Measurements from ENCODE around the gene ARHGAP23.

ARHGAP23 gene

DNA sequence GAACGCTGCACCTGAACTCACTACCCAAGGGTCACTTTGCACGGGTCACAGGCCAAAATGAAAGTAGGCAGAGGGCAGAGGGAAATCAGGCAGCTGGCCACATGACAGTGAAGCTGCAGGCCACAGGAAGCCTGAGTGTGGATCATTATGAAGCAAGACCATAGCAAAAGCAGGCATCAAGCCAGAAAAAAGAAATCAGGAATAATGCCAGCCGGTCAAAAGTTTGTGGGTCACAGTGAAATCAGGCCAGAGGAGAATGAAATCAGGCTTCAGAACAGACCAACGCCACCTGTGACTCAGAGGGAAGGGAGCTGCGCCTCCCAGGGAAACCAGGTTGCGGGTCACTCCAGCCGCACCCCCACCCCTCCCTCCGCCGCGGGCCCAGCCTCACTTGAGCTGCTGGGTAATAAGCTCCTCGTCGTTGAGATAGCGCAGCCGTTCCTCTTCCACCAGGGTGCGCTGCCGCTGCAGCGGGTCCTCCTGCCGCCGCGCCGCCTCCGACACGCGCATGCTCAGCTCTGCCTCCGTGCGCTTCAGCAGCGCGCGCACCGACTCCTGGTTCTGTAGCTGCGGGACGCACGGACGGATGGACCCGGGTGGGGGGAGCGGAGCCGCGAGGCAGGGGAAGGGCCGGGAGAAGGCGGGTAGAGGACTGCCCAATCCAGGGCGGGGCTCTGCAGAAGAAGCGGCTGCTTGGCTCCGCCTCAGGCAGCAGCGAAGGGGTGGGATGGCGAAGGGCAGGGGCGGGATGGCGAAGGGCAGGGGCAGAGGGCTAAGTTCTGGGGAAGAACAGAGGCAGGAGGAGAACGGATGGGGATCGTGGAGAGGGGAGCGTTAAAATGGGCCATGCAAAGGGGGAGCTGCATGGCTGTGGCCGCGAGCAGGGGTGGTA, 129.8 kb downstream of the ARHGAP23 start:
- DNase-seq = peak; percentile 83

DNA sequence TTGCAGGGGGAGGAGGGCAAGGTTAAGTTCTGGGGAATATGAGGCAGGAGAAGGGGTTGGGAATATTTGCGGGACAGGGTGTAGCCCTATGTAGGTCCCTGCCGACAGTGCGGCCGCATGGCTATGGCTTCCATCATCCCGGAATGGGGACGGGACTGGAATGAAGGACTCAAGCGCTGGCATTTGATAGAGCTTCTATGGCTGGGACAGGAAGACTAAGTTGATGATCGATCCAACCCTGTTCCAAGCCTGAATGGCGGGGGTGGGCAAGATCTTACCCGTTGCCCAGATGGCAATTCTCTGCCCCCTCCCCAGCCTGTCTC, 130.4 kb downstream of the ARHGAP23 start:
- DNase-seq = no peak

DNA sequence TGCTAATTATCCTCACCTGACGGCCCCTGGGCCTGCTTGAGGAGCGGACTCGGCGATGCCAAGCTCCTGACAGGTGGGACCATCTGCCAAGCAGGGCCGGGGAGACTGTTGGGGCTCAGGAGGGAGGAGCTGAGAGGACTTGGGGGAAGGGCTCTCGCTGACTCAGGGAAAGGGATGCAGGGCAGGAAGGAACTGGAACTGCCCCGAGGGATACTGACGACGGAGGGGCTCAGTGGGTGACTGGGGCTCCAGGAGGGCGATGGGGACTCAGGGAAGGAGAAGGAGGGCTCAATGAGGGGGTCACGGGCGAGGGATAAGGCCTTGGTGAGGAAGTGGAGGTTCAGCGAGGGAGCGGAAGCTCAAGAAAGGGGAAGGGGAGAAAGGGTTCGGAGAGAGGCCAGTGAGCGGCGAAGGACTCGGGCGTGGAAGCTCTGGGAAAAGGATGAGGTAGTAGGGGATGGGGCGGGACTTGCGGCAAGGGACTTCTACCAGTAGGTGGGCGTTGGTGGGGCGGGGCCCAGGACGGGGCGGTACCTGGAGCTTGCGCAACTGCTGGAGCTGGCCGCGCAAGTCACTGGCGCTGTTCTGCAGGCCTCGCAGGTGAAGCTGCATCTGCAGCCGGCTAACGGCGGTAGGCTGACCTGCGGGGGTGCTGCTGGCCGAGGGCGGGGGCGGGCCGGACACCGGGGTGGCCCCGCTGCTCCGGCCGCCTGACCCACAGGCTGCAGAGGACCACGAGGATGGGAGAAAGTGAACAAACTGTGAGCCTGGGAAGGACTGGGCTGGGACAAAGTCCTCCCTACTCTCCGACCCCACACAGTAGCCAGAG, 131.0 kb downstream of the ARHGAP23 start:
- peak; percentile 82 for DNase-seq

DNA sequence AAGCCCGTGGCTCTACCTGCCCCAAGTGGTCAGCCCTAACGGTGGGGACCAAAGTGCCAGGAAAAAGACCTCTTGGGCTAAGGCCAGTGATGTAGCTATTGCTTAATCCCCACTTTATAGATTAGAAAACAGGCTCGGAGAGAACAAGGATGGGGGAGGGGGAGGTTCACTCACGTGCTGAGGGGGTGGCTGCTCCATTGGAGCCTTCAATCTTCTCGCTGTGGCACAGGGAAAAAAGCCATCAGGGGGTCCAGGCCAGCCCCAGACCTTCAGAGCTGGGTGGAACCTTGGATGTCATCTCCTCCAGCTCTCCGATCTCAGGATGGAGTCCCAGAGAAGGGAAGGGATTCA, 131.6 kb downstream of the ARHGAP23 start:
- DNase-seq = no peak

DNA sequence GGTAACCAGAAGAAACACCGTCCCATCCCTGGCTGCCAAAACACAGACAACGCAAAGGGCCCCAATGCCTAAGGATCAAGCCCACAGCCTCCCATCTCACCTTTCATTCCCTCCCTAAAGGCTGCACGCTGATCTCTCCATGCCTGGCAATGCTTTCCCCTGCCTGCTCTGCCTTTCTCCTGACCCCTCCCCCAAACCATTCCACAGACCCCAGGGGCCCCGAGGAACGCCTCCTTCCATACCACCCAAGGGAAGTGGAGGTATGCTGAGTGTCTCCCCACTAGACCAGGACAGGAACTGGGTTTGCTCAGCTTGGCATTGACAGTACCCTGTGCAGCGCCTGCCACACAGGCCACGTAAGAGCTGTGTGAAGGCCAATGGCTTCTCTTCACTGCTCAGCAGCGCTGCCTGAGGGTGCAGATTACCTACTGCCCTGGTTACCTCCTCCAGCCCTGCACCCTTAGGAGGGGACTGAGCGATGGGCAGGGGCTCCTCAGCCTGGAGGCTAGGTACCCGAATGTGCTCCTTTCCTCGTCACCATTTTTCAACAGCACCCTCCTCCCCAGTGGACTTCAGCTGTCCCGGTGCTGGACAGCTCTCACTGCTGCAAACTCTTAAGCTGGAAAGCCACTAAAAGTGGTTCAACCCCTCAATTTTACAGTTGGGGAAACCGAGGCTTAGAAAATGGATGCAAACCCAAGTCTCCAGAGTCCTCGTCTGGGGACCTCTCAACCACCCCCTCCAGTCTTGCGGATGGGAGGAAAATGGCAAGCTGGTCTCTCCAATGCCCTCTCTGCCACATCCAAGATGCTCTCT, 132.4 kb downstream of the ARHGAP23 start:
- no peak for DNase-seq

DNA sequence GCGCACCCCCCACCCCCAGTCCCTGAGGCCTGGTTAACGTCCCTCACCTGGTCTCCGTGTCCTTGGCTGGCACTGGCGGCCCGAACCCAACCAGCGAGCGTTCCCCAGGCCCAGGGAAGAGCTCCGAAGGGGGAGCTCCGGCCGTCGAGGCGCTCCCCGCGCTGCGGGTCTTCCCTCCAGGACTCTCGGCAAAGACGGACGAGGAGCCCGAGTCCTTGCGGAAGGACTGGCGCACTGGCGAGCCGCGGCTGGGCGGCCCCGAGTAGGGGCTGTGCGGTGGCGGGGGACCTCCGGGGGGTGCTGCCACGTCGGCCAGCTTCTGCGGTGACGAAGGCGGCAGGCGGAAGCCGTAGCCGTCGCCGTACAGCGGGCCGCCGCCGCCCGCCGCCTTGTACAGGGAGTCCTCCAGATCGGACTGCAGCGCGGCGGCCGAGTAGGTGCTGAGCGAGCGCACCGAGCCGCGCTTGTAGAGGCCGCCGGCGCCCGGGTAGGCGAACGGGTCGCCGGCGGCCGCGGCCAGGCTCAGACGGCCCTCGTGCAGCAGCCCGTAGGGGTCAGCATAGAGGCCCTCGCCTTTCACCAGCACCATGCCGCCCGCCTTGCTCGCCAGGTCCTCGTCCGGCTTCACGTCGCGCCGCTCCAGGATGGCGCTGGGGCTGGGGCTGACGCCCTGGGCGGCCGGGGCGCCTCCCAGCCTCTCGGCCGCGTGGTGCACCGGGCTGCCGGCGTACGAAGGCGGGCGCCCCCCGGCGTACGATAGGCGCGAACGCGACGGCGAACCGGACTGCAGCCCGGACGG, 133.4 kb downstream of the ARHGAP23 start:
- no peak for DNase-seq
